ENCODE data around the gene KRT84.
"Not testable (repeated sequence)": the region's sequence is repeated elsewhere in the genome, so short reads cannot be mapped to it uniquely, and the experiment has no call there.

Gene KRT84

DNA sequence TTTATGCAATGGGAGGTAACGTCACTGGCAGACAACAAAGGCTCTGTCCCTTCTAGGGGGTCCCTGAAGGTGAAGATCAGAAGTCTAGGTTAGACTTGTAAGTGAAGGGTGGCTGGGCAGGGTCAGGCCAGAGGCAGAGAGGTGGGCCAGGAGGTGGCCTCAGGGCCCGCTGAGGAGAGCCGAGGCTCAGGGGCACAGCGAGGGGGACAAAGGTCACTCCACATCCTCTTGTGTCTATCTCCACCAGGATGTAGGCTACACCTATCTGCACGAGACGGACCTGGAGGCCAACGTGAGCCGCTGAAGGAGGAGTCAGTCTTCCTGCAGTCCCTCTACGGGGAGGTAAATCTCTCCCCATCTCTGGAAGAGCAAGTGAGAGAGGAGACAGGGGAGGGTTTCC lies 38.4 kb downstream of the KRT84 start:
- ChIA-PET POLR2A (no interaction called here), CTCF (interaction anchor here (1.1 to 1.8 kb wide), 2 partner anchors 15 to 533 kb away, joined by 3 to 11 read pairs; no protein-coding TSS in a partner anchor)
- no peak overlapping the region for H3K27ac ChIP-seq (ENCODE audit: extremely low read depth, low read depth, low read length)
- H3K9me3 ChIP-seq (ENCODE audit: control insufficient read depth, insufficient read depth, low read depth, low read length): no peaks in the 10 kb centered on the region
- H3K36me3 ChIP-seq (ENCODE audit: control insufficient read depth in 2 of 2, insufficient read depth in 1 of 2, low read length in 2 of 2): no peaks in the 10 kb centered on the region
- H3K4me3 ChIP-seq (ENCODE audit: low read depth, low read length): no peak overlapping the region
- TF ChIP-seq ZNF366 (tag by site-specific recombination; conservative IDR thresholded peaks at IDR 0.05) (no peak), ZNF792 (tag by site-specific recombination; IDR thresholded peaks at IDR 0.05) (no peak), ZNF785 (tag by site-specific recombination; IDR thresholded peaks at IDR 0.05) (no peak), KLF8 (tag by site-specific recombination; IDR thresholded peaks at IDR 0.05) (no peak), ZNF660 (tag by site-specific recombination; IDR thresholded peaks at IDR 0.05) (no peak), ZNF629 (tag by site-specific recombination; IDR thresholded peaks at IDR 0.05) (no peak), ZNF610 (tag by site-specific recombination; IDR thresholded peaks at IDR 0.05; ENCODE audit: borderline replicate concordance) (no peak), ZNF585B (tag by site-specific recombination; IDR thresholded peaks at IDR 0.05) (no peak), ZFP37 (tag by site-specific recombination; IDR thresholded peaks at IDR 0.05) (no peak)
- TF ChIP-seq, protein P1, sequence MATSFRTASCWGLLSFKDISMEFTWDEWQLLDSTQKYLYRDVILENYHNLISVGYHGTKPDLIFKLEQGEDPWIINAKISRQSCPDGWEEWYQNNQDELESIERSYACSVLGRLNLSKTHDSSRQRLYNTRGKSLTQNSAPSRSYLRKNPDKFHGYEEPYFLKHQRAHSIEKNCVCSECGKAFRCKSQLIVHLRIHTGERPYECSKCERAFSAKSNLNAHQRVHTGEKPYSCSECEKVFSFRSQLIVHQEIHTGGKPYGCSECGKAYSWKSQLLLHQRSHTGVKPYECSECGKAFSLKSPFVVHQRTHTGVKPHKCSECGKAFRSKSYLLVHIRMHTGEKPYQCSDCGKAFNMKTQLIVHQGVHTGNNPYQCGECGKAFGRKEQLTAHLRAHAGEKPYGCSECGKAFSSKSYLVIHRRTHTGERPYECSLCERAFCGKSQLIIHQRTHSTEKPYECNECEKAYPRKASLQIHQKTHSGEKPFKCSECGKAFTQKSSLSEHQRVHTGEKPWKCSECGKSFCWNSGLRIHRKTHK (tag by site-specific recombination; IDR thresholded peaks at IDR 0.05): no peak
- TF ChIP-seq, protein P2, sequence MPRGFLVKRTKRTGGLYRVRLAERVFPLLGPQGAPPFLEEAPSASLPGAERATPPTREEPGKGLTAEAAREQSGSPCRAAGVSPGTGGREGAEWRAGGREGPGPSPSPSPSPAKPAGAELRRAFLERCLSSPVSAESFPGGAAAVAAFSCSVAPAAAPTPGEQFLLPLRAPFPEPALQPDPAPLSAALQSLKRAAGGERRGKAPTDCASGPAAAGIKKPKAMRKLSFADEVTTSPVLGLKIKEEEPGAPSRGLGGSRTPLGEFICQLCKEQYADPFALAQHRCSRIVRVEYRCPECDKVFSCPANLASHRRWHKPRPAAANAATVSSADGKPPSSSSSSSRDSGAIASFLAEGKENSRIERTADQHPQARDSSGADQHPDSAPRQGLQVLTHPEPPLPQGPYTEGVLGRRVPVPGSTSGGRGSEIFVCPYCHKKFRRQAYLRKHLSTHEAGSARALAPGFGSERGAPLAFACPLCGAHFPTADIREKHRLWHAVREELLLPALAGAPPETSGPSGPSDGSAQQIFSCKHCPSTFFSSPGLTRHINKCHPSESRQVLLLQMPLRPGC (tag by site-specific recombination; IDR thresholded peaks at IDR 0.05): no peak
- TF ChIP-seq, protein P3, sequence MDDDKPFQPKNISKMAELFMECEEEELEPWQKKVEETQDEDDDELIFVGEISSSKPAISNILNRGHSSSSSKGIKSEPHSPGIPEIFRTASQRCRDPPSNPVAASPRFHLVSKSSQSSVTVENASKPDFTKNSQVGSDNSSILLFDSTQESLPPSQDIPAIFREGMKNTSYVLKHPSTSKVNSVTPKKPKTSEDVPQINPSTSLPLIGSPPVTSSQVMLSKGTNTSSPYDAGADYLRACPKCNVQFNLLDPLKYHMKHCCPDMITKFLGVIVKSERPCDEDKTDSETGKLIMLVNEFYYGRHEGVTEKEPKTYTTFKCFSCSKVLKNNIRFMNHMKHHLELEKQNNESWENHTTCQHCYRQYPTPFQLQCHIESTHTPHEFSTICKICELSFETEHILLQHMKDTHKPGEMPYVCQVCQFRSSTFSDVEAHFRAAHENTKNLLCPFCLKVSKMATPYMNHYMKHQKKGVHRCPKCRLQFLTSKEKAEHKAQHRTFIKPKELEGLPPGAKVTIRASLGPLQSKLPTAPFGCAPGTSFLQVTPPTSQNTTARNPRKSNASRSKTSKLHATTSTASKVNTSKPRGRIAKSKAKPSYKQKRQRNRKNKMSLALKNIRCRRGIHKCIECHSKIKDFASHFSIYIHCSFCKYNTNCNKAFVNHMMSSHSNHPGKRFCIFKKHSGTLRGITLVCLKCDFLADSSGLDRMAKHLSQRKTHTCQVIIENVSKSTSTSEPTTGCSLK (tag by site-specific recombination; IDR thresholded peaks at IDR 0.05): no peak
- peaks cover 3% of the 10 kb centered on the region; the same call in 1 of the 2 replicates for H3K4me1 ChIP-seq (ENCODE audit: control insufficient read depth, insufficient read depth, low read length)

DNA sequence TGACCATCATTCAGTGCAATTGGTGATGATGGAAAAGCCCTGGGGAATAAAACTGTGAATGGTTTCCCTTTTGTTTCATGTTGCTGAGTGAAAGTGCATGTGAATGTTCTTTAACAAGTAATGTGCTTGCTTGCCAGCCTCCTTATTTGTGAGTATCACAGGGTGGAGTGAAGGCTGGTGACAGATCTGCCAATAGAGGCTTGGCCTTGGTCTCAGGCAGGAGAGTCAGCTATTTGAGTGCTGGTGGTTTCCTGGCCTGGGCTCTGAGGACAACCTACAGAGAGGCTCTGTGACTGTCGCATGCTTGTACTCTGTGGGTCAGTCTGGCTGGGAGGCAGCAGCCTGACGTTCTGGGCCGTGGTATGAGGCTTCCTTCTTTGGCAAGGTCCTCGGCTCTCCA lies 38.9 kb downstream of the KRT84 start:
- no peaks in the 10 kb centered on the region for H3K36me3 ChIP-seq (ENCODE audit: control insufficient read depth in 2 of 2, insufficient read depth in 1 of 2, low read length in 2 of 2)
- ChIA-PET POLR2A (no interaction called here), CTCF (interaction anchor here (1.1 to 1.8 kb wide), 3 partner anchors 15 to 533 kb away, joined by 3 to 11 read pairs (median 5); no protein-coding TSS in a partner anchor)
- H3K4me3 ChIP-seq (ENCODE audit: low read depth, low read length): no peak overlapping the region
- H3K4me1 ChIP-seq (ENCODE audit: control insufficient read depth, insufficient read depth, low read length): peaks cover 3% of the 10 kb centered on the region; the same call in 1 of the 2 replicates
- H3K9me3 ChIP-seq (ENCODE audit: control insufficient read depth, insufficient read depth, low read depth, low read length): no peaks in the 10 kb centered on the region
- H3K27ac ChIP-seq (ENCODE audit: extremely low read depth, low read depth, low read length): no peak overlapping the region
- no peak for TF ChIP-seq ZNF473 (tag by site-specific recombination; IDR thresholded peaks at IDR 0.05)
- 0 out of 2 replicates have a peak, but pooled peaks have one; percentile 16 for TF ChIP-seq PRDM1 (tag by site-specific recombination; IDR thresholded peaks at IDR 0.05)

DNA sequence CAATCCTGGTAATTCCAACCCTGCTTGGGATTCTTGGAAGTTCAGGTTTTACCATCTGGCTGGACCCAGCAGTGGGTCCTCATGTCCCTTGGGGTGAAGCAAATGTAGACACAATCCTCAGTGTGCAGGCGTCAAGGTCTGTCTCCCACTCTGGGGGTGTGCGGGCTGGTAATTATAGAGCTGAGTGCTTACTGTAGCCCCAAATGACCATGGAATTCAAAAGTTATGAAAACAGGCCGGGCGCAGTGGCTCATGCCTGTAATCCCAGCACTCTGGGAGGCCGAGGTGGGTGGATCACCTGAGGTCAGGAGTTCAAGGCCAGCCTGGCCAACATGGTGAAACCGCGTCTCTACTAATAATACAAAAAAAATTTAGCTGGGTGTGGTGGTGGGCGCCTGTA lies 40.4 kb downstream of the KRT84 start:
- H3K27ac ChIP-seq (ENCODE audit: extremely low read depth, low read depth, low read length); POLR2A ChIA-PET; H3K9me3 ChIP-seq (ENCODE audit: control insufficient read depth, insufficient read depth, low read depth, low read length); H3K36me3 ChIP-seq (ENCODE audit: control insufficient read depth in 2 of 2, insufficient read depth in 1 of 2, low read length in 2 of 2); H3K4me1 ChIP-seq (ENCODE audit: control insufficient read depth, insufficient read depth, low read length); H3K4me3 ChIP-seq (ENCODE audit: low read depth, low read length): not testable (repeated sequence)
- CTCF ChIA-PET: interaction anchor here (1.1 to 1.3 kb wide), 4 partner anchors 17 to 529 kb away, joined by 3 to 5 read pairs (median 4); no protein-coding TSS in a partner anchor

All from HEK293 (cell line).